HuH-7.5 (cell line): Measurements from ENCODE around the gene JUN.

Experiments used
- DNase-seq: peaks from one replicate; pipeline ENCODE4 v3.0.0; 2011; ENCODE audit warnings: low spot score

JUN gene

GRCh38 chr1:58783090-58783992, 506 bp downstream of the JUN start:
- DNase-seq: no peak

- DNase-seq: peak; percentile 26
Observed at GRCh38 chr1:58782178-58783089, 1.4 kb downstream of the JUN start.

GRCh38 chr1:58781541-58782177, 2.2 kb downstream of the JUN start:
- DNase-seq: peak; percentile 37

GRCh38 chr1:58780836-58781452, 2.9 kb downstream of the JUN start:
- no peak for DNase-seq

GRCh38 chr1:58780411-58780810, 3.4 kb downstream of the JUN start:
- DNase-seq: no peak

GRCh38 chr1:58779801-58780382, 4.0 kb downstream of the JUN start:
- DNase-seq: no peak

- no peak for DNase-seq
Observed at GRCh38 chr1:58779059-58779754, 4.6 kb downstream of the JUN start.

- no peak for DNase-seq
Observed at GRCh38 chr1:58778385-58779000, 5.4 kb downstream of the JUN start.

GRCh38 chr1:58774027-58774426, 9.8 kb downstream of the JUN start:
- no peak for DNase-seq

- DNase-seq: no peak
Observed at GRCh38 chr1:58773406-58773840, 10.4 kb downstream of the JUN start.

GRCh38 chr1:58769809-58770320, 14.0 kb downstream of the JUN start:
- DNase-seq: no peak

GRCh38 chr1:58768971-58769808, 14.7 kb downstream of the JUN start:
- DNase-seq: peak; percentile 27

GRCh38 chr1:58768191-58768731, 15.6 kb downstream of the JUN start:
- no peak for DNase-seq

GRCh38 chr1:58767143-58767542, 16.7 kb downstream of the JUN start:
- DNase-seq: no peak

GRCh38 chr1:58765441-58765840, 18.4 kb downstream of the JUN start:
- no peak for DNase-seq

GRCh38 chr1:58765006-58765405, 18.8 kb downstream of the JUN start:
- DNase-seq: no peak

- DNase-seq: no peak
Observed at GRCh38 chr1:58764294-58764978, 19.4 kb downstream of the JUN start.

- no peak for DNase-seq
Observed at GRCh38 chr1:58763214-58763613, 20.6 kb downstream of the JUN start.
